CD4-positive, alpha-beta T cell treated with Interleukin-2 at 100 ng/mL for 4 hours (primary cell): Measurements from ENCODE around the gene WFDC1.
"Not testable (repeated sequence)": the region's sequence is repeated elsewhere in the genome, so short reads cannot be mapped to it uniquely, and the experiment has no call there.

Experiments used
- DNase-seq: peaks from one replicate; pipeline ENCODE4 v3.0.0-alpha.2; 2020; ENCODE audit warnings: low spot score

Gene WFDC1

DNA sequence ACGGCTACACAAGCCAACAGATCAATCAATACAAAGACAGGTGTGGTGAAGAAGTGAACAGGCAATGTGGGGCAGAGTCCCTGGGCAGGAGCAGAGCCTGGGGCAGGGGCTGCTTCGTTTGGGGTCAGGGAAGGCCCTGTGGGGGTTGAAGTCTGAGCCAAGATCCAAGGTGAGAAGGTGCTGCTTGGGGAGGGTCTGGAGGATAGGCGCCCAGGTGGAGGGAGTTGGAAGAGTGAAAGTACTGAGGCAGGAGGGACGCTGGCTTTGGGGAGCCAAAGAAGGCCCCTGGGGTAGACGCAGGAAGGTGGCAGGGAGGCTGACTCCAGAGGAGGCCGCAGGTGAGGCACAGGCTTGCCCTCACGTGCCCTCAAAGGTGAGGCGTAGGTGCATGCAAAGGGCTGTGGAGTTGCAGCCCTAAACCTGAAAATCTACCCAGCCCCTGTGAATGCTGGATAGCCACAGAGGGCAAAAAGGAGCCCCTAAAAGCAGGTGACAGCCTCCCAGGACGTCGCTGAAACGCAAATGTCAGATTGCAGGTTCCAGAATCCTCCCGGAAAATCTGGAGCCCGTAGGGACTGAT is 33.3 kb downstream of the WFDC1 start:
- no peak for DNase-seq

DNA sequence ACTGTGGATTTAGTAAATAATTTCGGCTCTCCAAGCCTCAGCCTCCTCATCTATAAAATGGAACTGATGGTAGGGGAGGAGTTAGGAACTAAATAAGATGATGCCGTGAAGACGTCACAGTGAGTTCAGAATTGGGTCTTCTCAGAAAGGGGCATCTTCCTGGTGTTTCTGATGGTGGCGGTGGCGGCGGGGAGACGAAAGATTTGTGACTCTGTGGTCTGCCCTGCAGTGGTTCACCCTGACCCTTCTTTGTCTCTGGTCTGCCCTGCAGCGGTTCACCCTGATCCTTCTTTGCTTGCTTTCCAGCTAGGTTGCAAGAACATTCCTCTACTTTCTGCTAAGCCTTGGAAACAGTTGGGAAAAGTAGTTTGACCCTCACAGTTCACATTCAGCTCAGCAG is 34.3 kb downstream of the WFDC1 start:
- DNase-seq = no peak

DNA sequence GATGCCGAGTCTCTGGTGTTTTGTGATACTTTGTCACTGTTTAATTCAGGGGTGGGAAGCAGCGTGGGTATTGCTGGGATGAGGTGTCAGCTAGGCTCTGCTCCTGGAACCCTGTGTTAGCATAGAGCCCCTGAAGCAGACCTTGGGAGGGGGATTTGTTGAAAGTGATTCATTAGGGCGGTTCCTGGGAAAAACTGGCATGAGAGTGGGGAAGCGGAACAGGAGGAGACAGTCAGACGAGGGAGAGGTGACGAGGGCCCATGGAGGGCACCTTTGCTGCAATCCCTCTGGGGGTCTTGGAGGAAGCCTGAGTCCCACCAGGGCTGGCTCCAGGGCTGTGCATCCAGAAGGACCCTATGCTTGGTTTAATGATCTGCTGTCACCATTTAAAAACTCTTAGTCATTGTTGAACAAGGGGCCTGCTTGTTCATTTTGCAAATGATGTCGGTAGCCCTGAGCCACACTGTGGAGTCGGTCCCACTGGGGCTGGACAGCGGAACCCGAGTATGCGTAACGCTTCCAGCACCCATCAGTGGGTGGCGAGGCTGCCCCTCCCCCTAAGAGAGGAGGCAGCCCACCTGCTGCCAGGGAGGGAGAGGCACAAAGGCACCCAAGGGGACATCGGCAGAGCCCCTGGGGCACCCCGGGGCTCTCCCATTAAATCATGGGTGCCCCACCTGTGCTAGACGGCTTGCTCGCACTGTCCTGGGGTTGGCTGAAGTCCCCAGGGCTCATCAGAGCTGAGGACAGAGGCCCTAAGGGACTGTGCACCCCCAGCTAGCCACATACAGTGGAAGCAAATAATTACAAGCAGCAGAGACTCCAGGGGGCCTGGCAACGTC is 35.4 kb downstream of the WFDC1 start:
- DNase-seq = no peak

DNA sequence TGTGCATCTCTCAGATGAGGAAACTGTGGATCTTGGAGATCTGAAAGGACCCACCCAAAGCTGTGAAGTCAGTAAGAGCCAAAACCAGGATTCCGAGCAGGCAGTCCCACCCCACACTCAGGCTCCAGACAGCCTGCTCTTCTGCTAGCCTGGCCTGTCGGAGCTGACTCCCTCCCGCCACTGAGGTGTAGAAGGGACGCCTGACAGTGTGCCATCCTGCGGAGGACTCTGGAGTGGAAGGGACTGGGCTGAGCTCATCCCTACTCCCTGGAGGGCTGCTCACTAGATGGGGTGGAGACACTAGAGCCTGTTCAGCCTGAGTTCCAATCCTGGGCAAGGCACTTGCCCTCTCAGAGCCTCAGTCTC is 36.0 kb downstream of the WFDC1 start:
- DNase-seq = no peak

DNA sequence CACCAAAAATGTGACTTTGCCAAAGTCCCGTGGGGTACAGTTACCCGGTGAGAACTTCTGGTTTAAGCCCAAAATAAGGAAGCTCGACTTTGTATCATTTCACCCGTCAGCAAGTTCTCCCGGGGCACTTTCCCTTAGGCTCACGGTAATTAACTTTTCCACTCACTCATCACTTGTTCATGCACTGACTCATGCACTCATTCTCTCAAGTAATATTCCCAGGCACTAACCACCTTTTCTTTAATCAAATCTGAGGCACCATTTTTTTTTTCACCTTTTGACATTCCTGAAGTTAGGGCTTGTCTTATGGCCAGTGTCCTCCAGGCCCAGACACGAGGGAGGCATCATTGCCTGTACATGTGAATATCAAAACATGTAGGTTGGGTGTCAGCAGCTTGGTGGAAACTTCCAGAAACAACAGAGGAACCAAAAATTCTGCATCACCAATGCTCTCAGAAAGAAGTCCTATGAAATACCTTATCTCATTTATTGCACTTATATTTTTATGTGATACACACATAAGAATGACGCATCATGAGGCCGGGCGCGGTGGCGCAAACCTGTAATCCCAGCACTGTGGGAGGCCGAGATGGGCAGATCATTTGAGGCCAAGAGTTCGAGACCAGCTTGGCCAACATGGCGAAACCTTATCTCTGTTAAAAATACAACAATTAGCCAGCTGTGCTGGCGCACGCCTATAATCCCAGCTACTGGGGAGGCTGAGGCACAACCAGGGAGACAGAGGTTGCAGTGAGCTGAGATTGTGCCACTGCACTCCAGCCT is 37.5 kb downstream of the WFDC1 start:
- DNase-seq = no peak

DNA sequence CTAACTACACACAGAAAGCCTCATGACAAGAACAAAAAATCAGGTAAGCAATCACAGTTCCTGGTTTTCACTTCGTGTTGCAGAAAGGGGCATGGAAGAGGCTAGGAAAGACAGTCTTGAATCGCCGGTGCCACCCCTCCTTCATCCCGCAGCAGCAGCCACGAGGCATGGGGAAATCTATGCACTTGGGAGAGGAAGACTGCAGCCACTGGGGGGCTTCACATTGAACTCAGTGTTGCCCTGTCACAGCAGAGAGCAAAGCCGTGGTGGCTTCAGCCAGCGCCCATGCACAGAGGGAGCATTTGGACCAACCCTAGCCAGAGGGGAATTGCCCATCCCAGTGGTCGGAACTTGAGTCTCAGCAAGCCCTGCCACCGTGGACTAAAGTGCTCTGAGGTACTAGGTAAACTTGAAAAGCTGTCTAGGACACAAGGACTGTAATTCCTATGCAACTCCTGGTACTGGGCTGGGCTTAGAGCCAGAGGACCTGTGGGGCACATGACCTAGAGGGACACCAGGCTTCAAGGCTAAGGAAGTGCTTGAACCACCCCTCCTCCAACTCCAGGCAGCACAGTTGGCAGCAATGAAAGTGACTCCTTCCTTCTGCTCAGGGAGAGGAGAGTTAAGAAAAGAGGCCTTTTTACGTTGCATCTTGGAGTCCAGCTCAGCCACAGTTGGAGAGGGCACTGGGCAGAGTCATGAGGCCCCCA is 38.5 kb downstream of the WFDC1 start:
- no peak for DNase-seq

DNA sequence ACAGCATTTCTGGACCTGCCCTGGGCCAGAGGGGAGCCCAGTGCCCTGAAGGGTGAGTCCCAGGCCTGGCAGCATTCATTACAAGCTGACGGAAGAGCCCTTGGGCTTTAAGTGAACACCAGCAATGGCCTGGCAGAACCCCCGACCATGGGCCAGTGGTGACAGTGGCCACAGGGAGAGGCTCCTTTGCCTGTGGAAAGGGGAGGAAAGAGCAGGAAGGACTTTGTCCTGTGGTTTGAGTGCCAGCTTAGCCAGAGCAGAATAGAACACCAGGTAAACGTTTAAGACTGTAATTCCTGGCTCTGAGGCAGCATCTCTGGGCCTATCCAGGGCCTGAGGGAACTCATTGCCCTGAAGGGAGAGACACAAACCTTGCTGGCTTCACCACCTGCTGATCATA is 39.4 kb downstream of the WFDC1 start:
- no peak for DNase-seq

DNA sequence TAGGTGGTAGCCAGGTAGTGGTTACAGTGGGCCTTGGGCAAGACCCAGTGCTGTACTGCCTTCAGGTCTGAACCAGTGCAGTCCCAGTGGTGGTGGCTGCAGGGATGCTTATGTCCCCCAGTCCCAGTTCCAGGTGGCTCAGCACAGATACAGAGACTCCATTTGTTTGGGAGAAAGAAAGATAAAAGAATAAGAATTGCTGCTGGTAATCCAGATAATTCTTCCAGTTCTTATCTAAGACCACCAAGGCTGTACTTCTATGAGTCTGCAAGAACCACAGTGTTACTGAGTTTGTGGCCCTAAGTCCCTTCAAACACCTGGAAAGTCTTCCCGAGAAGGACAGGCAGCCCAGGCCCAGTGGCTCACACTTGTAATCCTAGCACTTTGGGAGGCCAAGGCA is 39.8 kb downstream of the WFDC1 start:
- no peak for DNase-seq

DNA sequence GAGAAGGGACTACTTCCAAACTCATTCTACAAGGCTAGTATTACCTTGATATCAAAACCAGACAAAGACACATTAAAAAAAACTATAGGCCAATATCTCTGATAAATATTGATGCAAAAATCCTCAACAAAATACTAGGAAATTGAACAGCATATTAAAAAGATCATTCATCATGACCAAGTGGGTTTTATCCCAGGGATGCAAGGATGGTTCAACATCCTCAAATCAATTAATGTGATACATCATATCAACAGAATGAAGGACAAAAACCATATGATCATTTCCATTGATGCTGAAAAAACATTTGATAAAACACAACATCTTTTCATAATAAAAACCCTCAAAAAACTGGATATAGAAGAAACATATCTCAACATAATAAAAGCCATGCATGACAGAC is 42.6 kb downstream of the WFDC1 start:
- DNase-seq = not testable (repeated sequence)

DNA sequence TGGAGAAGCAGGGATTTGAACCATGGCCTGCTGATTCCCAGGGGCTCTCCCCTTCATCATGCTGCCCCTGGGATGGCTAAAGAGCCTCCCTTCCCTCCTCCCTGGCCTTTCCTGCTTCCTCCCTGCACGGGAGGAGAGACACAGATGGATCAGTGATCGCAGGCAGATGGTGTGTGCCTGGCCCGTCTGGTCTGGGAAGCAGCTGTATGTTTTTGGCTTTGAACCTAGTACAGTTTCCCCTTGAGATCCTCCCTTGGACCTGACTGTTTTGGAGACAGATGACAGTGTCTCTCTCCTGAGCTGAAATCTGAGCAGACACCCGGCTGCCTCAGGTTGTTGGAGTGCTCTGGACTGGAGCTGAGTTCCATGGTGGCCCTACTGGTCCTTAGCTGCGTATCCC is 44.6 kb downstream of the WFDC1 start:
- no peak for DNase-seq

DNA sequence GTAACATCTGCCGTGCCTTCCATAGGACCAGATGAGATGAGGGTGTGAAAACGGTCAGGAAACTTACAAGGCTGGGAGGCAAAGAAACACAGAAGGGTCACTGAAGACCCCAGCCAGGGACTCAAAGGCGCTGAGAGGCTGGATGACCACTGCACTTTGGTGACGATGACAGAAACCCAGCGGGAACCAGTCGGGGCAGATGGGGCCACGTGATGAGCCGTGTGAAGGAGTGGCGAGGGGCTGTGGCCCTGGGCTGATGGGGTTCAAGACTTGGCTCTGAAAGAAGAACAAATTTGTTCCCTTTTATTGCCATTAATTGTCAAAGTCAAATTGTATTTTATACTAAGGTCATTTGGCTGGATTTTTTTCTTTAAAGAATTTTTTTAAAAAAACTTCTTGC is 45.1 kb downstream of the WFDC1 start:
- no peak for DNase-seq

DNA sequence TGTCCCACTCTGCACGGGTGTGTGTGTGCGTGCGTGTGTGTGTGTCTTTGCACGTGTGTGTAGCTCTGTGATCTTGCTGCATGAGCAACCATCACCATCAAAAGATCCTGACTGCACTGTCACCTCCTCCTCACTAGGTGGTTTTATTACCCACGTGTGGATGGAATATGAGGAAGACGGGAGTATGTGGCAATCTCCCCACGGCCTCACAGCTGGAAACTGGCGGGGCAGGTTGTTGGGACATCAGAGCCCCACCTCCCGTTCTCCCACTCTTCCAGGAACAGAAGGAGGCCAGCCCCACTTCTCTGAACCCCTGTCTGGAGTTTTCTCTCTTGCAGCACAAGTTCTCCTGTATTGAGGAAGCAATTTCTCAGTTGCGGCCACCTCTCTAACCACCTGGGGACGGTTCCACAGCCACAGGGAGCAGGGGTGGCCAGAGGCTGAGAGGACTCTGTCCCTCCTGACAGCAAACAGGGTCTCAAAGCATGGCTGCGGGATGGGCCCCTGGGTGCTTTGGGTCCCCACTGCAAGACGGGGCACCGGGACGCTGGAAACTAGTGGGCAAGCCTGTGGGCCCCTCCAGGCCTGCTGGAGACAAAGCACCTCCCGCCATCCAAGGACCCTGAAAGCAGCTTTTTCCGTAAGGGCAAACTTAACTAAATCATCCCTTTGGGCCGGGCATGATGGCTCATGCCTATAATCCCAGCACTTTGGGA is 45.8 kb downstream of the WFDC1 start:
- no peak for DNase-seq

DNA sequence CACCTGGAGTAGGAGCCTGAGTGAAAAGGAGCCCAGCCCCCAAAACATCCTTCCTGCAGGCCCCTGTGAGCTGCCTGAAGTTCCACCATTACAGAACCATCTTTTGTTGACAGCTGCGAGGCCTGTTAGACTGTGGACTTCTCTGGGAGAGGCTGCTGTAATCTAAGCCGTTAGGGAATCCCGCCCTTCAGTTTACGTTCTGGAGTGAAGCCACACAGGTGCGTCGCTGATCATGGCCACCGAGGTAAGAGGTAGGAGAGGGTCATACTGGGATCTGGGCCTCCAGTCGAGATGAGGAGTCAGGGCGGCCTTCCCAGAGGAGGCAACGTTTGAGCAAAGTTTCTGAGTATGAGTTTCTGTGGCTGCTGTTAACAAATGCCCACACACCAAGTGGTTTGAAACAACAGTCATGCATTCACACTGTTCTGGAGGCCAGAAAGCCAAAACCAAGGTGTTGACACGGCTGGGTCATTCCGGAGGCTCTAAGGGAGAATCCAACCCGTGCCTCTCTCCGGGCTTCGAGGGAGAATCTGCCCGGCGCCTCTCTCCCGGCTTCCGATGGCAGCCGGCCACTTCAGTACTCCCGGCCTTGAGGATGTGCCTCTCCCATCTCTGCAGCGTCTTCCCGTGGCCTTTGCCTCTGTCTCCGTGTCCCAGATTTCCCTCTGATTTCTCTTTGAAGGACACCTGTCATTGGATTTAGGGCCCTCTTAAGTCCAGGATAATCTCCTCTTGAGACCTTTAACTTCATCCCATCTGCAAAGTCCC is 47.0 kb downstream of the WFDC1 start:
- DNase-seq = no peak

DNA sequence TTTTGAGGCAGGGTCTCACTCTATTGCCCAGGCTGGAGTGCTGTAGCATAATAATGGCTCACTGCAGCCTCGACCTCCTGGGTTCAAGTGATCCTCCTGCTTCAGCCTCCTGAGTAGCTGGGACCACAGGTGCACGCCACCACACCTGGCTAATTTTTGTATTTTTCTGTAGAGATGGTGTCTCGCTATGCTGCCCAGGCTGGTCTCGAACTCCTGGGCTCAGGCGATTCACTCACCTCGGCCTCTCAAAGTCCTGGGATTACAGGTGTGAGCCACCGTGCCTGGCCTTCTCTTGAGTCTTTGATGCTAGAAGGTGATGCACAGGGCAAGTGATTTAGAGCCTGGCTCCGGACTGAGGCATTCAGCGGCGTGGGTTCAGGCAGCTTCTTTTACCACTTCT is 49.1 kb downstream of the WFDC1 start:
- not testable (repeated sequence) for DNase-seq

DNA sequence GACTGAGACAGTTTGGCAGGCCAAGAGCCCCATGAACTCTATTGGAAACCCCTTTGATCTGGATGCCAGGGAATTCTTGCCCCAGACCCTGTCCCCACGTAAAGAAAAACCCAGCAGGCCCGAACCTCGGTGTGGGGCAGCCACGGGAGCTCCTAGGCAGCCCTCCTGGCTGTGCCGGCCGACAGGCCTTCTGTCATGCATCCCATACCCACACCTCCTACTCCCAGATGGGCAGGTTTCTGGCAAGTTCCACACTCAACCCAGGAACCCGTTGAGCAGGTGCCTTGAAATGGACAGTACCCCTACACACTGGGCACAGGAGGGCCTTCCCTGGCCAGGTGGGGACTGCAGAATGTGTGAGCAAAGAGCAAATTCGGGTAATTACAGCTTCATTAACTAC is 50.1 kb downstream of the WFDC1 start:
- DNase-seq = no peak

DNA sequence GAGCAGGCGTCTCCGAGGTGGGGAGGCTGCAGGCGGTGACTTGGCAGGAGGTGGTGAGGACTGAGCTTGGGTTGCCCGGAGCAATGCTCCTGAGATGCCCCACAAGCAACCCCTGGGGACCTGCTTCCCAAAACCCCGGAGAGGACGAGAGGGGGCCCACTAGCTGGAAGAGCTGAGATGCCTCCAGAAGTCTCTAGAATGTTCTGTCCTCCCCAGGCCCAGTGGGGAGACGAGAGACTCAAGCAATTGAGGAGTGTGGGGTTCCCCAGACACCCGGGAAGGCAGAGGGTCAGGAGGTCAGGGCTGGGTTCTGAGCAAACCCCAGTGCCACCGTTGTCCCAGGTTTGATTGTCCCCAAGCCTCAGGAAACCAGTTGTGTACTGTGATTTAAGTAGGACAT is 52.5 kb downstream of the WFDC1 start:
- no peak for DNase-seq

DNA sequence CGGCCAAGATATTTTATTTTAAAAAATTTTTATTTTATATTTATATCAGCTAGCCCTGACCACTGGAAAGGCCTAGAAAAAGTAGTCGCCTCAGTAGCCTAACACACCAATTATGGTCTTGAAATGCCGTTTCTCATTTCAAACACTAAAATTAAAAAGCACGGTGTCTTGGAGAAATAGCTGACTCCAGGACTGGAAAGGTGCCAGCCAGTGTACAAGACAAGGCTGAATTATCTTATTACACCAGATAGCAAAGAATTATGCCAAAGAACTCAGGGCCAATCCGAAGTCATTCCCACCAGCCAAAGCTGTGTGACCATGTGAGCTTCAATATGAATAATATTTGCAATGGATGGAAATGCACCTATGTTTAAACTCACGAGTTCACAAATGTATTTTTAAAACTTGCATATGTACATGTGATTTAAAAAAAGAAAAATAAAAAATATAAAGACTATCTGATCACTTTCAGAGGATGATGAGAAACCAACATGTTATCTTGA is 53.8 kb downstream of the WFDC1 start:
- DNase-seq = no peak

DNA sequence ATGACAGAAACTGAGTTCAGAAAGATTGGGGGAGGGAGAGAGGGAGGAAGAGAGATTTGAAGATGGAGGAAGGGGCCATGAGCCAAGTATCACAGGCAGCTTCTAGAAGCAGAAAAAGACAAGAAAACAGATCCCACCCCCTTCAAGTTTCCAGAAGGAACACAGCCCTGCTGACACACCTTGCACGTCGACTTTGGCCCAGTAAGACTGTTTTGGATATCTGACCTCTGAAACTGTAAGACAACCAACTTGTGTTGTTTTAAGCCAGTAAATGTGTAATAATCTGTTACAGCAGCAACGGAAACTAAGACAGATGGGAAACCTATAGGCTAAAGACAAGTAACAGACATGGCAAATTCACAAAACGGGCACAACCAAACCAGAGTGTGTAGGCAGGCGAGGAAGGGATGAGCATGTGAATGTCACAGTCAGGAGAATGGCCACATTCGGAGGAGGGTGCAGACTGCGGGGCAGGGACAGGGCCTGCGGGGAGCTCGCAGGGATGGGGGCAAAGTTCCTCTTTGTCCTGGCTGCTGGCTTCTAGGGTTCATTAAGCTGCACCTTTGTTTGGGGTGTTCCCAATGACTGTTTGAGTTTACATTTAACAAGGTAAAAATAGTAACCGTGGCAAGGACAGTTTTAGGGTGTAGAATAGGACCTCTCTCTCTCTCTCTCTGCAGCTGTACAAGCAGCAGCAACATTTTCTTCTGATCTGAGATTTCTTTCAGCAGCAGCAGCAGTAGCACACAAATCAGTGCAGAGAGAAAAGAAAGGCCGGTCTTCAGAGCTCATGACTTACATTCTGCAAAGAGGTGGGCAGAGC is 55.4 kb downstream of the WFDC1 start:
- no peak for DNase-seq

DNA sequence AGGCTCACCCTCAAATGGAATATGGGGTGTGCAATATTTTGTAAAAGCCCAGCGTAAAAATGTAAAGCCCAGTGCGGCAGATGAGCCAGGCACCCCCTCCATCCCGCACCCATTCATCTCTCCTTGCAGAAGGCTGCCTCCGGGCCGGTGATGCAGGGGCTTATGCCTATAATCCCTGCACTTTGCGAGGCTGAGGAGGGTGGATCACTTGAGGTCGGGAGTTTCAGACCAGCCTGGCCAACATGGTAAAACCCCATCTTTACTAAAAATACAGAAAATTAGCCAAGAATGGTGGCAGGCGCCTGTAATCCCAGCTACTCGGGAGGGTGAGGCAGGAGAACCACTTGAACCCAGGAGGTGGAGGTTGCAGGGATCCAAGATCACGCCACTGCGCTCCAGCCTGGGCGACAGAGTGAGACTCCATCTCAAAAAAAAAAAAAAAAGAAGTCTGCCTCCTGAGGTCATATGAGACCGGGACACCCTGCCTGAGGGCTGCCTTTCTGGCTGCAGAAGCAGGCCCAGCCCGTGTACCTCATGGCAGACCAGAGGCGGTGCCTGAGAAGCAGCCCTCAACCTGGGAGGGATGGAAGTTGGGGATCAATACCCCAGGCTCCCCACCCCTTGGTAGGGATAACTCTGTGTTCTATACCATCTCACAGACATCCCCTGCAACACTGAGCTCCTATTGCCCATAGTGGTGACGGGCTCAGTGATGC is 56.2 kb downstream of the WFDC1 start:
- DNase-seq = no peak
